Duodenal mucosa (tissue), 2 donors: Measurements from ENCODE around the gene CACNA2D3.

ENCODE experiments used
- H3K27ac ChIP-seq: one replicate; pipeline ENCODE4 v1.7.0; 2013; ENCODE audit warnings: low read depth, low read length
- H3K27me3 ChIP-seq, 2 donors: one replicate each; pipeline ENCODE4 v1.7.0; 2013; ENCODE audit warnings: low read length in 2 of 2, control low read depth in 1 of 2; ENCODE audit not compliant: insufficient read depth in 2 of 2, control insufficient read depth in 1 of 2
- H3K36me3 ChIP-seq, 2 donors: one replicate each; pipeline ENCODE4 v1.7.0; 2013; ENCODE audit warnings: low read length in 2 of 2, control low read depth in 1 of 2; ENCODE audit not compliant: insufficient read depth in 2 of 2, control insufficient read depth in 1 of 2
- H3K4me1 ChIP-seq, 2 donors: one replicate each; pipeline ENCODE4 v1.7.0; 2013; ENCODE audit warnings: low read length in 2 of 2, control low read depth in 1 of 2; ENCODE audit not compliant: insufficient read depth in 2 of 2, control insufficient read depth in 1 of 2
- H3K4me3 ChIP-seq, 2 donors: one replicate each; pipeline ENCODE4 v1.7.0; 2013; ENCODE audit warnings: low read length in 2 of 2, low read depth in 1 of 2
- H3K9ac ChIP-seq, 2 donors: one replicate each; pipeline ENCODE4 v1.7.0; 2013; ENCODE audit warnings: low read length in 2 of 2, low read depth in 1 of 2
- H3K9me3 ChIP-seq, 2 donors: one replicate each; pipeline ENCODE4 v1.7.0; 2013; ENCODE audit warnings: low read length in 2 of 2, control low read depth in 1 of 2; ENCODE audit not compliant: control insufficient read depth in 1 of 2

The CACNA2D3 gene

GRCh38 chr3:54983266-54984099, 861.1 kb downstream of the CACNA2D3 start:
- no peaks in the 10 kb centered on the region for H3K4me1 ChIP-seq
- no peak overlapping the region for H3K4me3 ChIP-seq
- no peaks in the 10 kb centered on the region for H3K27me3 ChIP-seq
- H3K36me3 ChIP-seq = no peaks in the 10 kb centered on the region
- H3K27ac ChIP-seq = no peak overlapping the region
- no peaks in the 10 kb centered on the region for H3K9me3 ChIP-seq
- H3K9ac ChIP-seq = no peak overlapping the region

- H3K4me3 ChIP-seq = no peak overlapping the region
- peaks cover 0 to 8% of the 10 kb centered on the region in 2 donors for H3K4me1 ChIP-seq
- H3K36me3 ChIP-seq = no peaks in the 10 kb centered on the region
Measured at GRCh38 chr3:54985856-54986255, 863.5 kb downstream of the CACNA2D3 start.

DNA sequence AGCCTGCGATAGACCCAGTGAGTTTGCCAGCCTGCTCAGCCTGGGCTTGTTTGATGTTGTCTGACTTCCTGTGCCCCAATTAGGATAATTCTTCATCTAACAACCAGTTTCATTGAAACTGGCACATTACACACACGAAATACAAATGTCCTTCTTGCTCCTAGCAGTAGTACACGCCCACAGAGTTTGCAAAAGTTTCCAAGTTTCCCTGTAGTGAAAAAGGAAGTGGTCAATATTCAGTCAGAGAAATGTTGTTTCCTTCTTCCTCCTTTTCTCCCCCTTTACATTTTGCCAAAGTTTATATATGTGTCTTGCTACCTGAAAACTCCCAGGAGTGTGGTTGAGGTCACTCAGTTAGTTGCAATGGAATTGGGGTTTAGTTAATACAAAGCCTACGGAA, 863.9 kb downstream of the CACNA2D3 start:
- H3K9ac ChIP-seq = no peak overlapping the region
- no peaks in the 10 kb centered on the region for H3K9me3 ChIP-seq
- no peak overlapping the region for H3K4me3 ChIP-seq
- no peaks in the 10 kb centered on the region for H3K27me3 ChIP-seq
- H3K4me1 ChIP-seq = peaks cover 0 to 8% of the 10 kb centered on the region in 2 donors
- H3K27ac ChIP-seq = no peak overlapping the region
- no peaks in the 10 kb centered on the region for H3K36me3 ChIP-seq

More at GRCh38 chr3:54985856-54986255, 863.5 kb downstream of the CACNA2D3 start:
- no peak overlapping the region for H3K27ac ChIP-seq
- H3K9ac ChIP-seq = no peak overlapping the region
- H3K9me3 ChIP-seq = no peaks in the 10 kb centered on the region
- no peaks in the 10 kb centered on the region for H3K27me3 ChIP-seq

- H3K36me3 ChIP-seq = no peaks in the 10 kb centered on the region
- H3K27ac ChIP-seq = no peak overlapping the region
- peaks cover 0 to 8% of the 10 kb centered on the region in 2 donors for H3K4me1 ChIP-seq
- H3K9me3 ChIP-seq = no peaks in the 10 kb centered on the region
- H3K27me3 ChIP-seq = no peaks in the 10 kb centered on the region
- no peak overlapping the region for H3K9ac ChIP-seq
- H3K4me3 ChIP-seq = no peak overlapping the region
Measured at GRCh38 chr3:54987719-54988118, 865.4 kb downstream of the CACNA2D3 start.

DNA sequence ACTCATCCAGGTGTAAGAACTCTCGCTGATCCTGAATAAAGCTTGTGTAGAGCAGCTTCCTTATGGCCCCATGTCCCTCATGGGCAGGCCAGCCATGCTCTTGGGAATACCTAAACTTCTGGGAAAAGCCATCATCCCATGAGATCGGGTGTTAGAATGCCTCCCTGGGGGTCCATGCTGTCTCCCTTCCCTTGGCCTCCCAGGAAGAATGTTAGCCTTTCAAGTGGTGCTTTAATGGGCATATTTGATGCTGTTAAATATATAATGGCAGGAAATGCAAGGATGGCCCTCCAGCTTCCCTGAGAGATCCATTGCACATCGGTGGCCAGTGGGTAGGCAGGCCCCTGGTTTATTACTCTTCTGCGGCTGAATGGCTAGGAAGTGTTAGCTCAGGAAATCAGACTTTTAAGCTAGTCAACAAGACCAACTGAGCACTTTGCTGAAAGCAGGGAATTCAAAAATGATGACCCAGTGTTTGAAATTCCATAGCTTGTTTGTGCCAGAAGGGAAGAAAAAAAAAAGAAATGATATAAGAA, 866.0 kb downstream of the CACNA2D3 start:
- H3K4me3 ChIP-seq = no peak overlapping the region
- no peaks in the 10 kb centered on the region for H3K36me3 ChIP-seq
- no peaks in the 10 kb centered on the region for H3K9me3 ChIP-seq
- H3K27me3 ChIP-seq = no peaks in the 10 kb centered on the region
- H3K4me1 ChIP-seq = peaks cover 0 to 8% of the 10 kb centered on the region in 2 donors
- no peak overlapping the region for H3K9ac ChIP-seq
- no peak overlapping the region for H3K27ac ChIP-seq

- H3K4me3 ChIP-seq = no peak overlapping the region
- H3K9ac ChIP-seq = no peak overlapping the region
- no peak overlapping the region for H3K27ac ChIP-seq
- no peaks in the 10 kb centered on the region for H3K36me3 ChIP-seq
- H3K4me1 ChIP-seq = peaks cover 0 to 8% of the 10 kb centered on the region in 2 donors
- no peaks in the 10 kb centered on the region for H3K27me3 ChIP-seq
- H3K9me3 ChIP-seq = no peaks in the 10 kb centered on the region
Measured at GRCh38 chr3:54988838-54989630, 866.7 kb downstream of the CACNA2D3 start.

DNA sequence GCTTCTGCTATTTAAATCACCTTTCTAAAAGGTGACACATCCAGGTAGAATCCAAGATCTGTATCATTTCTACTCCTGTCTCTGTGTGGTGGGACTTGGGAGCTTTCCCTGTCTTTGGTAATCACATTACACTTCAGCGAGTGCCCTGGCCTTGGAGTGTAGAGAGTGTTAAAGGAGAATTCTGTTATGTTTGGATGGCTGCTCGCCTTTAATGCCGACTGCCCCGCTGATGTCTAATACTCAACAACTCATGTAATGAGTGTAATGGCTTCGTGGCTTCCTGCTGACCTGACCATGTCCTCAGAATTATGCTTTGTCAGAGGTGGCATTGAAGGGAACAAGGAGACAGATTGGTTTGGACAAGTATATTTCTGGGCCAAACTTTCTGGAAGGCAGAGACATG, 871.8 kb downstream of the CACNA2D3 start:
- Histone ChIP-seq H3K27me3 (no peaks in the 10 kb centered on the region), H3K9ac (no peak overlapping the region), H3K36me3 (no peaks in the 10 kb centered on the region), H3K27ac (no peak overlapping the region), H3K9me3 (no peaks in the 10 kb centered on the region), H3K4me3 (no peak overlapping the region), H3K4me1 (peaks cover 0 to 4% of the 10 kb centered on the region in 2 donors)

GRCh38 chr3:54999159-54999558, 876.8 kb downstream of the CACNA2D3 start:
- Histone ChIP-seq H3K27ac (no peak overlapping the region), H3K27me3 (no peaks in the 10 kb centered on the region), H3K9ac (no peak overlapping the region), H3K36me3 (no peaks in the 10 kb centered on the region), H3K4me3 (no peak overlapping the region), H3K4me1 (peaks cover 6 to 7% of the 10 kb centered on the region in 2 donors), H3K9me3 (no peaks in the 10 kb centered on the region)

GRCh38 chr3:54999811-55000210, 877.5 kb downstream of the CACNA2D3 start:
- H3K27me3 ChIP-seq = no peaks in the 10 kb centered on the region
- H3K4me1 ChIP-seq = peaks cover 6 to 7% of the 10 kb centered on the region in 2 donors
- no peaks in the 10 kb centered on the region for H3K9me3 ChIP-seq
- no peak overlapping the region for H3K9ac ChIP-seq
- no peak overlapping the region for H3K27ac ChIP-seq
- no peak overlapping the region for H3K4me3 ChIP-seq
- no peaks in the 10 kb centered on the region for H3K36me3 ChIP-seq

DNA sequence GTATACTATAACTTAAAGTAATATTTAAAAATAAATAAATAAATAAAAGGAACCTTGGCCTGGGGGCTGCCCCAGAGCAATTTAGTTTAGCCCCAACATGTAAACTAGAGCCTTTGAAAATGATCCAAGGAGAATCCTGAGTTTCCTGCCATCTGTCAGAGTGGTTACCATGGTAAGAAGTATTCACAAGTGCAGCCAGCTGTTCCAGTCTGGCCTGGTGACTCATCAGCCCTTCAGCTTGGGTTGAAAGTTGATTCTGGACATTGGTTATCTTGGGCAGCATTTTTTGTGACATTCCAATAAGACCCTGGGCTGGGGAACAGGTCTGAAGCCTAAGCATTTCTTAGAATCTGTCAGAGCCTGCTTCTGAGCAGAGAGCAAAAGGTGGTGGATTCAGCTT, 878.2 kb downstream of the CACNA2D3 start:
- no peaks in the 10 kb centered on the region for H3K36me3 ChIP-seq
- peaks cover 6 to 7% of the 10 kb centered on the region in 2 donors for H3K4me1 ChIP-seq
- no peaks in the 10 kb centered on the region for H3K9me3 ChIP-seq
- H3K27me3 ChIP-seq = no peaks in the 10 kb centered on the region
- H3K9ac ChIP-seq = no peak overlapping the region
- no peak overlapping the region for H3K27ac ChIP-seq
- H3K4me3 ChIP-seq = no peak overlapping the region
